HUES6 (cell line): ENCODE data around the gene VEZT.
"Not testable (repeated sequence)": the region's sequence is repeated elsewhere in the genome, so short reads cannot be mapped to it uniquely, and the experiment has no call there.

Experiments used
- H3K27ac ChIP-seq: 2 replicates; pipeline ENCODE4 v1.7.0; 2013; ENCODE audit warnings: low read depth, mild to moderate bottlenecking, low read length, inconsistent platforms
- H3K27me3 ChIP-seq: 2 replicates; pipeline ENCODE4 v1.6.1; 2013; ENCODE audit warnings: low read length; ENCODE audit not compliant: control insufficient read depth, insufficient read depth
- H3K36me3 ChIP-seq: 2 replicates; pipeline ENCODE4 v1.6.1; 2013; ENCODE audit warnings: low read length; ENCODE audit not compliant: control insufficient read depth, insufficient read depth
- H3K4me1 ChIP-seq: 2 replicates; pipeline ENCODE4 v1.6.1; 2013; ENCODE audit warnings: low read length; ENCODE audit not compliant: control insufficient read depth, insufficient read depth
- H3K4me3 ChIP-seq: 2 replicates; pipeline ENCODE4 v1.5.1; 2013; ENCODE audit warnings: low read depth, low read length
- H3K9ac ChIP-seq: one replicate; pipeline ENCODE4 v1.6.1; 2013; ENCODE audit warnings: mild to moderate bottlenecking, low read length
- H3K9me3 ChIP-seq: 2 replicates; pipeline ENCODE4 v1.6.1; 2013; ENCODE audit warnings: low read depth, low read length; ENCODE audit not compliant: control insufficient read depth, insufficient read depth

VEZT gene

GRCh38 chr12:95240556-95240955 lies 22.9 kb downstream of the VEZT start:
- Histone ChIP-seq H3K9ac (no peak overlapping the region), H3K4me3 (no peak overlapping the region), H3K36me3 (peaks cover 25% of the 10 kb centered on the region), H3K27me3 (no peaks in the 10 kb centered on the region), H3K9me3 (peaks cover 7% of the 10 kb centered on the region), H3K4me1 (no peaks in the 10 kb centered on the region), H3K27ac (no peak overlapping the region)

DNA sequence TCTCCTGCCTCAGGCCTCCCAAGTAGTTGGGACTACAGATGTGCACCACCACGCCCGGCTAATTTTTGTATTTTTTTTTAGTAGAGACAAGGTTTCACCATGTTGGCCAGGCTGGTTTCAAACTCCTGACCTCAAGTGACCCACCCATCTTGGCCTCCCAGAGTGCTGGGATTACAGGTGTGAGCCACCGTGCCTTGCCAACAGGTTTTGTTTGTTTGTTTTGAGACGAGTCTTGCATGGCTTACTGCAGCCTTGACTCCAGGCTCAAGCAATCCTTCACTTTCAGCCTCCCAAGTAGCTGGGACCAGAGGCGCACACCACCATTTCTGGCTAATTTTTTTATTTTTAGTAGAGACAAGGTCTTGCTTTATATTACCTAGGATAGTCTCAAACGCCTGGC lies 23.5 kb downstream of the VEZT start:
- not testable (repeated sequence) for H3K9me3 ChIP-seq, H3K4me1 ChIP-seq, H3K4me3 ChIP-seq, H3K27me3 ChIP-seq, H3K27ac ChIP-seq, H3K9ac ChIP-seq
- H3K36me3 ChIP-seq, result peaks cover 29% of the 10 kb centered on the region

DNA sequence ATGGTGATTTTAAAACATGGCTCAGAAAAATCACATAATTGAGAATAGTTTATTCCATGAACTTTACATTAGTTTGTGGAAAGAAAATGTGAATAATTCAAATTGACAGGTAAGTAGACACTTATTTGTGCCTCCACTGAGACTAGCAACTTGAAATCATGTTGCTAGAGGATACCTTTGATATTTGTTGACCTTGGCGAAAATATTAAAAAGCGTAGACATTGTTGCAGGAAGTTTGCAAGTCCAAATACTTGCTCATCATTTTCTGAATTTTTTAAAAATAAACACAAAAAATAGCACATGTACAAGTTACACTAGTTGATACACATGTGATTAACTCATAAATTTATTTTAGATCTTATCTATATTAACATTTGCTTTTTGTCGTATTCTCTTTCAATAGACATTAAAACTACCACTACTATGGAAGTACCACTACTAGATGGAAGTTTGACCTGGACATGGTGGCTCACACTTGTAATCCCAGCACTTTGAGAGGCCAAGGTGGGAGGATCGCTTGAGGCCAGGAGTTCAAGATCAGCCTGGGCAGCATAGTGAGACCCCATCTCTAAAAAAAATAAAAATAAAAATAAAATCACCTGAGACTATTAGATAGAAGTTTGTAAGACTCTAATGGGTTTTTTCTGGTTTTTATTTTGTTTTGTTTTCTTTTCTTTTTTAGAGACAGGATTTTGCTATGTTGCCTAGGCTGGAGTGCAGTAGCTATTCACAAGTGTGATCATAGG lies 24.3 kb downstream of the VEZT start:
- Histone ChIP-seq H3K4me1 (no peaks in the 10 kb centered on the region), H3K9ac (no peak overlapping the region), H3K9me3 (no peaks in the 10 kb centered on the region), H3K4me3 (no peak overlapping the region), H3K36me3 (peaks cover 26% of the 10 kb centered on the region), H3K27me3 (no peaks in the 10 kb centered on the region), H3K27ac (no peak overlapping the region)

GRCh38 chr12:95243497-95244183 lies 26.0 kb downstream of the VEZT start:
- Histone ChIP-seq H3K4me1 (no peaks in the 10 kb centered on the region), H3K4me3 (no peak overlapping the region), H3K27ac (no peak overlapping the region), H3K9ac (no peak overlapping the region), H3K9me3 (no peaks in the 10 kb centered on the region), H3K36me3 (peaks cover 24% of the 10 kb centered on the region), H3K27me3 (no peaks in the 10 kb centered on the region)

GRCh38 chr12:95244350-95244749 lies 26.7 kb downstream of the VEZT start:
- Histone ChIP-seq H3K4me1 (peaks cover 6% of the 10 kb centered on the region; the same call in 1 of the 2 replicates), H3K27ac (no peak overlapping the region), H3K36me3 (peaks cover 24% of the 10 kb centered on the region), H3K9me3 (no peaks in the 10 kb centered on the region), H3K9ac (no peak overlapping the region), H3K27me3 (no peaks in the 10 kb centered on the region), H3K4me3 (no peak overlapping the region)

DNA sequence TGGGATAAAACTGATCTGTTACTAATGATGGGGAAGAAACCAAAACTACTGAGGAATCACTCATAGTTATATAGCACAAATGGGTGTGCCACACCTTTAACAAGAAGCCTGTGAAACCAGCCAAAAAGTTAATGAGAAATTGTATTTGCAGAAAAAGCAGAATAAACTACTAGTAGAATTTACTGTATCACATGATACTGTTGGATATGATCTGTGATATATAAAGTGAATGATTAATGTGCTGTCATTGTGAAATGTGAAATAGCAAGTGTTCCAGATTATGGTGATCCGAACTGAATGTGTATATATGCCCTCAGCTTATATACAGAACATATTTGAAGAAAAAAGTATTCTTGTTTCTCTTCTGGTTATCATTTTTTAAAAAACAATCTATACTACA lies 30.5 kb downstream of the VEZT start:
- Histone ChIP-seq H3K4me1 (peaks cover 9% of the 10 kb centered on the region; the same call in 1 of the 2 replicates), H3K27ac (no peak overlapping the region), H3K9ac (no peak overlapping the region), H3K9me3 (no peaks in the 10 kb centered on the region), H3K36me3 (peaks cover 25% of the 10 kb centered on the region), H3K27me3 (no peaks in the 10 kb centered on the region), H3K4me3 (no peak overlapping the region)

GRCh38 chr12:95248604-95249360 lies 31.2 kb downstream of the VEZT start:
- no peak overlapping the region for H3K27ac ChIP-seq
- peaks cover 21% of the 10 kb centered on the region for H3K36me3 ChIP-seq
- no peaks in the 10 kb centered on the region for H3K9me3 ChIP-seq
- H3K27me3 ChIP-seq, result no peaks in the 10 kb centered on the region
- H3K4me1 ChIP-seq, result peaks cover 9% of the 10 kb centered on the region; the same call in 1 of the 2 replicates
- no peak overlapping the region for H3K9ac ChIP-seq
- no peak overlapping the region for H3K4me3 ChIP-seq

DNA sequence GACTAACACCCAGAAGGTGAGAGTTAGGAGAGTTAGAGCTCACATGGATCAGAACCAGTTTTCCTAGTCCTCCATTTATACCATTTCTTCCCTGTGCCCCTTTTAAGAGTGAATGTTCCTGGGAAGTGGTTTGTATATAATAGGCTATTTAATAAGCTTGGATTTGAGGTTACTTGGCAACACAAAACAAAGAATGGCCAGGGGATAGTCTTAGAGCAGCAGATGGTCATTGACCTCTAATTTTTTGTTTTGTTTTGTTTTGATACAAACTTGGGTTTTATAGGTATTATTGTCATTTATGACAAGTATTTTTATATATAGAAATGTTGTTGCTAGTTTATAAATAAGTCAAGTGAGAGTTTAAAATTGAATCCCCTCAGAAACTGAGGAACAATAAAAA lies 35.8 kb downstream of the VEZT start:
- Histone ChIP-seq H3K4me1 (peaks cover 33% of the 10 kb centered on the region), H3K27me3 (no peaks in the 10 kb centered on the region), H3K9me3 (no peaks in the 10 kb centered on the region), H3K9ac (no peak overlapping the region), H3K36me3 (peaks cover 41% of the 10 kb centered on the region), H3K27ac (no peak overlapping the region), H3K4me3 (no peak overlapping the region)

DNA sequence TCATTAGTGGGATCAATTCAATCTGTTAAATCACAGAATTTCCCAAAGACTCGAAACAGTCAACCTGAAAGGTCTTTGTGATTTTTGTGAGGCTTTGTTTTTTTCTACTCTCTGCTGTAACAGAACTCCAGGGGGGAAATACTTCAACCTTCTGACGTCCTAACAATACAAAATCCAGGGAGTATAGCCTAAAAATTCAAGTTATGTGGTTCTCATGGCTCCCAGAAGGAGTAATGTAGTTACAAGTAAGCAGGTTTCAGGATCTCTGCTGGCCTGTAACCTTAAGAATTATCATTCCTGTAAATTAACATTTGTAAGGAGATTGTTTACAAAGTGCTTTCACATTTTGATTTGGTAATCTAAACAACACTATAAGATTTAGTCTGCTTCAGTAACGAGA lies 39.9 kb downstream of the VEZT start:
- H3K27ac ChIP-seq, result no peak overlapping the region
- no peaks in the 10 kb centered on the region for H3K27me3 ChIP-seq
- no peak overlapping the region for H3K9ac ChIP-seq
- no peak overlapping the region; the same call in 1 of the 2 replicates for H3K4me3 ChIP-seq
- peaks cover 23% of the 10 kb centered on the region for H3K4me1 ChIP-seq
- H3K36me3 ChIP-seq, result peaks cover 48% of the 10 kb centered on the region
- H3K9me3 ChIP-seq, result no peaks in the 10 kb centered on the region

DNA sequence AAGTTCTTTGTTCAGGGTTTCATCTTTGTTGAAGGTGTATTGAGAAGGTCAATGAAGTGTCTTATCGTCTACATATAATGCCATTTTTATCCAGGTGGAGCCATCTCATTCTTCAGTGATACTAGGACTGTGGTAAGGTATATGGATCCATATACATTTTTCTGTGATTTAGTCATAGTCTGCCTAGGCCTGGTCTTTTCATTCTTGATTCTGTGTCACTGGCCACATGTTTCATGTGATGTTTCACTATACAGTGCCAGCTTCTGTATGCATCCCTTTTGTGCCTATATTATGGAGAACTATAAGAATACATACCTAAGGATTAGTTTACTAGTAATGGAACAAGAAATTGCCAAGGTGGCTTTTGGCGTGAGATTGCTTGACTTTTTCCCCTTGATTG lies 40.5 kb downstream of the VEZT start:
- Histone ChIP-seq H3K9ac (no peak overlapping the region), H3K4me1 (peaks cover 23% of the 10 kb centered on the region), H3K4me3 (no peak overlapping the region), H3K9me3 (no peaks in the 10 kb centered on the region), H3K36me3 (peaks cover 49% of the 10 kb centered on the region), H3K27ac (no peak overlapping the region), H3K27me3 (no peaks in the 10 kb centered on the region)

GRCh38 chr12:95258803-95259202 lies 41.2 kb downstream of the VEZT start:
- H3K36me3 ChIP-seq, result peaks cover 53% of the 10 kb centered on the region
- H3K4me3 ChIP-seq, result no peak overlapping the region
- H3K27me3 ChIP-seq, result no peaks in the 10 kb centered on the region
- no peaks in the 10 kb centered on the region for H3K9me3 ChIP-seq
- no peak overlapping the region for H3K27ac ChIP-seq
- peaks cover 23% of the 10 kb centered on the region for H3K4me1 ChIP-seq
- H3K9ac ChIP-seq, result no peak overlapping the region
